Measurements from ENCODE around the gene ETFB.

The ETFB gene

DNA sequence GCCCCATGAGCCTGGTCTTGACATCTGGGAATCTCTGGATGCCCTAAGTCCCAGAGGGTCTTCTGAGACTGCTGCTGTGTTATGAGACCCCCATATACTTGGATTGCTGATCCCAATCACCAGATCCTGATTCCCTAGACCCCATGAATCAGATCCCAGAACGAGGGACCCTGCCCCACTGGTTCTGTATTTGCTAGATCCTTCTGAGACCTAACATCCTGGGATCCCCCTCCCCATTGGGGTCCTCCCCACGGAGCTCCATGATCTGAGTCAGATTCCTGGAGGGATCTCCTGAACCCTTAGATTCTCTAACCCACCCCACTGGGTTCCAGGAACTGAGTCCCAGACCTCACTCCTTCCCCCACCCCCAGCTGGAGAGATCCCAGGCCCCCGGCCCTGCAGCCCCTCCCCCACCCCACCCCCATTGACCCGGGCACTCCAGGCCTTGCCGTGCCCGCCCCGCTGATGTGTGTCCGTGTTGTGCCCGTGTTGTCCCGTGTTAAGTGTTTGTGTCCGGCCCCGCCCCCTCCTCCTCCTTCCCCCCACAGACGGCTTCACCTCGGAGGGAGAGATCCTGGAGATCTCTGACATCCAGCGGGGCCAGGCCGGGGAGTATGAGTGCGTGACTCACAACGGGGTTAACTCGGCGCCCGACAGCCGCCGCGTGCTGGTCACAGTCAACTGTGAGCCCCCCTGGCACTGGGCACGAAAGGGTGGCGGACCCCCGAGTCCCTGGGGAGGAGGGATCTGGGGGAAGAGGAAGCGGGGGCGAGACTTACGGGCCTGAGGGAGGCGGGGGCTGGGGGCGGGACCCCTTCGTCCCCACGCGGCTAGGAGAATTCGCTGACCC, 39.7 kb downstream of the ETFB start:
- no peak overlapping the region for H3K4me3 ChIP-seq (ENCODE audit: low read depth, low read length)
- DNase-seq (ENCODE audit: low read depth) = no peak
- TF ChIP-seq, protein P1, sequence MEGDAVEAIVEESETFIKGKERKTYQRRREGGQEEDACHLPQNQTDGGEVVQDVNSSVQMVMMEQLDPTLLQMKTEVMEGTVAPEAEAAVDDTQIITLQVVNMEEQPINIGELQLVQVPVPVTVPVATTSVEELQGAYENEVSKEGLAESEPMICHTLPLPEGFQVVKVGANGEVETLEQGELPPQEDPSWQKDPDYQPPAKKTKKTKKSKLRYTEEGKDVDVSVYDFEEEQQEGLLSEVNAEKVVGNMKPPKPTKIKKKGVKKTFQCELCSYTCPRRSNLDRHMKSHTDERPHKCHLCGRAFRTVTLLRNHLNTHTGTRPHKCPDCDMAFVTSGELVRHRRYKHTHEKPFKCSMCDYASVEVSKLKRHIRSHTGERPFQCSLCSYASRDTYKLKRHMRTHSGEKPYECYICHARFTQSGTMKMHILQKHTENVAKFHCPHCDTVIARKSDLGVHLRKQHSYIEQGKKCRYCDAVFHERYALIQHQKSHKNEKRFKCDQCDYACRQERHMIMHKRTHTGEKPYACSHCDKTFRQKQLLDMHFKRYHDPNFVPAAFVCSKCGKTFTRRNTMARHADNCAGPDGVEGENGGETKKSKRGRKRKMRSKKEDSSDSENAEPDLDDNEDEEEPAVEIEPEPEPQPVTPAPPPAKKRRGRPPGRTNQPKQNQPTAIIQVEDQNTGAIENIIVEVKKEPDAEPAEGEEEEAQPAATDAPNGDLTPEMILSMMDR (IDR thresholded peaks at IDR 0.05; ENCODE audit: control insufficient read depth, extremely low read depth, insufficient read depth) = no peak

DNA sequence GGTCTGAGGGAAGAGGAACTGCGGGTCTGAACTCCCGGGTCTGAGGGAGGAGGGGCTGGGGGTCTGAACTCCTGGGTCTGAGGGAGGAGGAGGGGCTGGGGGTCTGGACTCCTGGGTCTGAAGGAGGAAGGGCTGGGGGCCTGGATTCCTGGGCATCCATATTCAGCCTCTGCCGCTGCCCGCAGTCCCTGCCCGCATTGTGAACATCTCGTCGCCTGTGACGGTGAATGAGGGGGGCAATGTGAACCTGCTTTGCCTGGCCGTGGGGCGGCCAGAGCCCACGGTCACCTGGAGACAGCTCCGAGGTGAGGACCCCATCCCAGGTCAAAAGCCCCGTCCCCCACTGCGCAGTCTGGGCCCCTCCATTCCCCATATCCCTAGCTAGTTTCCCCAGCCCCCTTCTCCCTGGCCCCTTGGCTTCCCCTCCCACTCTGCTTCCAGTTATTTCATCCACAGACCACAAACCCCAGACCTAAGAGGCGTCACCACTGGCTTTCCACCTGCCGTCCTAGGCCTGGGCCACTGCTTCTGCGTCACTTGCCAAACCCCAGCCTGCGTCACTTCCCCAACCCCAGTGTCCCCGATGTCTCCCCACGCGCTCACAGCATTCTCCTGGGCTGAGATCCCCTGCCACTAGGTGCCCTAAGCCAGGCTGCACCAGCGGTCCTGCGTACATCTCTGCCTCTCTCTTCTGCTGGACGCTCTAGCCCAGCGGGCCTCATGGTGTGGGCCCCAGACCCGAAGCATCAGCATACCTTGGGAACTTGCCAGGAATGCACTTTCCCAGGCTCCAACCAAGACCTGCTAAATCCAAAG, 40.8 kb downstream of the ETFB start:
- no peak overlapping the region for H3K4me3 ChIP-seq (ENCODE audit: low read depth, low read length)
- DNase-seq (ENCODE audit: low read depth) = no peak
- TF ChIP-seq, protein P1 (IDR thresholded peaks at IDR 0.05; ENCODE audit: control insufficient read depth, extremely low read depth, insufficient read depth) = no peak

DNA sequence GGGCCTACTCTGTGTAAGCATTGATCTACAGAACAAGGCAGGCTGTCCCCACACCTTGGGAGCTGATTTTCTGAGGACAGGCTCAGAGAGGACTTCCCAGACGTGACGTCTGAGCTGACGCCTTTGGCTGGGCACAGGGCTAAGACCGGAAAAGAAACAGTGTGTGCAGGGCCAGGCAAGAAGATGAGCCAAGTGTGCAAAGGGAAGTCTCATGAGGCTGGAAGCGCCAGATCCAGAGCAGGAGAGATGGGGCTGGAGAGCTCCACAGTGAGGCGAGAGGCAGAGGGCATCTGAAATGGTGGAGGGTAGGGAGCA, 42.1 kb downstream of the ETFB start:
- no peak overlapping the region for H3K4me3 ChIP-seq (ENCODE audit: low read depth, low read length)
- TF ChIP-seq, protein P1 (IDR thresholded peaks at IDR 0.05; ENCODE audit: control insufficient read depth, extremely low read depth, insufficient read depth) = no peak
- DNase-seq (ENCODE audit: low read depth) = no peak

DNA sequence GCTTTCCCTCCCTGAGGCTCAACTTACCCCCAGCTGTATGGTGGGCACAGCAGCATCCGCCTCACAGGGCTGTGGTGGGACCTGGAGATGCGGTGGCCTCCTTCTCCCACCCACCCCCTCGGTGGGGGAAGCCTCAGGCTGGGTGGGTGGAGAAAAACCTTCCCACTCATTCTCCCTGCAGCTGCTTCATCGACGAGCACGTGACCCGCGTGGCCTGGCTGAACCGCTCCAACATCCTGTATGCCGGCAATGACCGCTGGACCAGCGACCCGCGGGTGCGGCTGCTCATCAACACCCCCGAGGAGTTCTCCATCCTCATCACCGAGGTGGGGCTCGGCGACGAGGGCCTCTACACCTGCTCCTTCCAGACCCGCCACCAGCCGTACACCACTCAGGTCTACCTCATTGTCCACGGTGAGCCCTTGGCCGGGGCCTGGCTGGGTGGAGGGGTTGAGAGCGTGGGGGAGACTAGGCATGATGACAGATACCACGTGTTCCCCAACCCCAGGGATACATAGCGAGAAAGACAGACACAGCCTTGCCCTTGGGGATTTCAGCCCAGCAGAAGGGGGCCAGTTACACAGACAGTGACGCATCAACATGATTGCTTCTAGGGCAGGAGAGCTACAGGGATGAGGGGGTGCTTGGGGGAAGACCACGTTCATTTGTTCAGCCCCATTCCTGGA, 42.6 kb downstream of the ETFB start:
- TF ChIP-seq, protein P1 (IDR thresholded peaks at IDR 0.05; ENCODE audit: control insufficient read depth, extremely low read depth, insufficient read depth) = no peak
- H3K4me3 ChIP-seq (ENCODE audit: low read depth, low read length) = no peak overlapping the region
- DNase-seq (ENCODE audit: low read depth) = no peak

DNA sequence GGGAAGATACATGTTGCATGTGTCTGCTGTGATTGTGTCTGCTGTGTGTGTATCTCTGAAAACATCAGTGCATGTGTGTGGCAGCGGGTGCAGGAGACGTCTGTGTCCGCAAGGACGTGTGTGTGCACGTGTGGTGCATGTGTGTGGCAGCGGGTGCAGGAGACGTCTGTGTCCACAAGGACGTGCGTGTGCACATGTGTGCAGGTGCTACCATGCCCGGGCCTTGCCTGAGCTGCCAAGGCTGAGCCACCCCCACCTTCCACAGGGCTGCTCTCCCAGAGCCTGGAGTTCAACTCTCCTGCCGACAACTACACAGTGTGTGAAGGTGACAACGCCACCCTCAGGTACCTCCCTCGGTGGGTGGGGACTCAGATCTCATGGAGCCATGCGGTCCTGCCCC, 44.4 kb downstream of the ETFB start:
- no peak for DNase-seq (ENCODE audit: low read depth)
- no peak overlapping the region for H3K4me3 ChIP-seq (ENCODE audit: low read depth, low read length)
- TF ChIP-seq, protein P1 (IDR thresholded peaks at IDR 0.05; ENCODE audit: control insufficient read depth, extremely low read depth, insufficient read depth) = no peak

DNA sequence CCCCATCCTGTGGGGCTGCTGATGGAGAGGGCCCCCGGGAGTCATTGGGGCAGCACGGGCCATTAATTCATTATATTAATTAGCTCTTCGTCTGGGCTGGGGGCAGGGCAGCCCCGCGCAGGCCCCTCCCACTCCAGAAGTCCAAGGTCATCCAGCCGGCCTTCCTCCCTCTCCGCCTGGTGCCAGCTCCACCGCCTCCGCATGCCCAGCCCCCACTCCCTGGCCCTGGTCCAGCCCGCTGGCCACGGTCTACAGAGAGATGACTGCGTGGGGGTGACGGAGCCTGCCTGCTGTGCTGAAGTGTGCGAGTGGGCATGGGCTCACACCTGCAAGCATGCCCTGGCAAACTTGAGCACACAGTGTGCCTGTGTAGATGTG, 45.9 kb downstream of the ETFB start:
- TF ChIP-seq, protein P1 (IDR thresholded peaks at IDR 0.05; ENCODE audit: control insufficient read depth, extremely low read depth, insufficient read depth) = no peak
- no peak for DNase-seq (ENCODE audit: low read depth)
- no peak overlapping the region for H3K4me3 ChIP-seq (ENCODE audit: low read depth, low read length)
